GM21526 (cell line): ENCODE results near the gene KLK15.
"Not testable (repeated sequence)": the region's sequence is repeated elsewhere in the genome, so short reads cannot be mapped to it uniquely, and the experiment has no call there.

ENCODE experiments used
- ATAC-seq: cut with Tn5 transposase; IDR thresholded peaks from one replicate; pipeline ENCODE4 v1.9.1; 2021; ENCODE audit warnings: moderate library complexity; ENCODE audit not compliant: unreplicated experiment, low FRiP score

Gene KLK15

GRCh38 chr19:50797781-50798658, 35.4 kb downstream of the KLK15 start:
- no peak for ATAC-seq

GRCh38 chr19:50797429-50797780, 36.0 kb downstream of the KLK15 start:
- ATAC-seq, result no peak

- ATAC-seq, result no peak
These were observed 36.5 kb downstream of the KLK15 start for GRCh38 chr19:50796634-50797428.

- ATAC-seq, result no peak
These were observed 37.2 kb downstream of the KLK15 start for GRCh38 chr19:50796128-50796633.

GRCh38 chr19:50795664-50796073, 37.7 kb downstream of the KLK15 start:
- no peak for ATAC-seq

GRCh38 chr19:50794876-50795663, 38.3 kb downstream of the KLK15 start:
- ATAC-seq, result no peak

- no peak for ATAC-seq
These were observed 39.1 kb downstream of the KLK15 start for GRCh38 chr19:50794074-50794875.

- no peak for ATAC-seq
These were observed 39.8 kb downstream of the KLK15 start for GRCh38 chr19:50793558-50794065.

GRCh38 chr19:50792272-50793250, 40.8 kb downstream of the KLK15 start:
- no peak for ATAC-seq

- ATAC-seq, result no peak
These were observed 41.6 kb downstream of the KLK15 start for GRCh38 chr19:50791594-50792271.

- ATAC-seq, result no peak
These were observed 42.4 kb downstream of the KLK15 start for GRCh38 chr19:50790922-50791467.

- ATAC-seq, result no peak
These were observed 43.0 kb downstream of the KLK15 start, which contains the start of gene ACP4 for GRCh38 chr19:50790396-50790795. ACP4 (plus strand) TSS chr19:50790415; CDS start chr19:50790415, 0 bp downstream.

- no peak for ATAC-seq
These were observed 48.0 kb downstream of the KLK15 start for GRCh38 chr19:50785329-50785728.

GRCh38 chr19:50784710-50785109, 48.7 kb downstream of the KLK15 start:
- no peak for ATAC-seq

- ATAC-seq, result not testable (repeated sequence)
These were observed 49.6 kb downstream of the KLK15 start for GRCh38 chr19:50783848-50784152.

GRCh38 chr19:50780753-50781435, 52.5 kb downstream of the KLK15 start:
- ATAC-seq, result no peak
